ENCODE measurements around the gene LRMDA.

- TF ChIP-seq SMC3 (IDR thresholded peaks at IDR 0.05; ENCODE audit: low read depth, low read length) (no peak), RAD21 (IDR thresholded peaks at IDR 0.05; ENCODE audit: low read length) (no peak), BHLHE40 (IDR thresholded peaks at IDR 0.05; ENCODE audit: low read depth, low read length) (no peak), RCOR1 (IDR thresholded peaks at IDR 0.05; ENCODE audit: insufficient replicate concordance, low read length) (no peak), MAZ (IDR thresholded peaks at IDR 0.05; ENCODE audit: borderline replicate concordance, low read depth, low read length) (no peak), CEBPB (IDR thresholded peaks at IDR 0.05; ENCODE audit: low read depth, low read length) (no peak), MXI1 (IDR thresholded peaks at IDR 0.05; ENCODE audit: borderline replicate concordance, low read depth, low read length) (no peak), POLR2A (IDR thresholded peaks at IDR 0.05; ENCODE audit: low read depth, low read length) (no peak), ELK1 (IDR thresholded peaks at IDR 0.05; ENCODE audit: borderline replicate concordance, low read depth, low read length) (no peak), NFE2L2 (IDR thresholded peaks at IDR 0.05; ENCODE audit: low read depth, low read length) (no peak), FOS (IDR thresholded peaks at IDR 0.05; ENCODE audit: low read depth, low read length) (no peak)
- TF ChIP-seq, protein P1, sequence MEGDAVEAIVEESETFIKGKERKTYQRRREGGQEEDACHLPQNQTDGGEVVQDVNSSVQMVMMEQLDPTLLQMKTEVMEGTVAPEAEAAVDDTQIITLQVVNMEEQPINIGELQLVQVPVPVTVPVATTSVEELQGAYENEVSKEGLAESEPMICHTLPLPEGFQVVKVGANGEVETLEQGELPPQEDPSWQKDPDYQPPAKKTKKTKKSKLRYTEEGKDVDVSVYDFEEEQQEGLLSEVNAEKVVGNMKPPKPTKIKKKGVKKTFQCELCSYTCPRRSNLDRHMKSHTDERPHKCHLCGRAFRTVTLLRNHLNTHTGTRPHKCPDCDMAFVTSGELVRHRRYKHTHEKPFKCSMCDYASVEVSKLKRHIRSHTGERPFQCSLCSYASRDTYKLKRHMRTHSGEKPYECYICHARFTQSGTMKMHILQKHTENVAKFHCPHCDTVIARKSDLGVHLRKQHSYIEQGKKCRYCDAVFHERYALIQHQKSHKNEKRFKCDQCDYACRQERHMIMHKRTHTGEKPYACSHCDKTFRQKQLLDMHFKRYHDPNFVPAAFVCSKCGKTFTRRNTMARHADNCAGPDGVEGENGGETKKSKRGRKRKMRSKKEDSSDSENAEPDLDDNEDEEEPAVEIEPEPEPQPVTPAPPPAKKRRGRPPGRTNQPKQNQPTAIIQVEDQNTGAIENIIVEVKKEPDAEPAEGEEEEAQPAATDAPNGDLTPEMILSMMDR (conservative IDR thresholded peaks at IDR 0.05; ENCODE audit: low read depth, low read length): no peak
- TF ChIP-seq, protein P2, sequence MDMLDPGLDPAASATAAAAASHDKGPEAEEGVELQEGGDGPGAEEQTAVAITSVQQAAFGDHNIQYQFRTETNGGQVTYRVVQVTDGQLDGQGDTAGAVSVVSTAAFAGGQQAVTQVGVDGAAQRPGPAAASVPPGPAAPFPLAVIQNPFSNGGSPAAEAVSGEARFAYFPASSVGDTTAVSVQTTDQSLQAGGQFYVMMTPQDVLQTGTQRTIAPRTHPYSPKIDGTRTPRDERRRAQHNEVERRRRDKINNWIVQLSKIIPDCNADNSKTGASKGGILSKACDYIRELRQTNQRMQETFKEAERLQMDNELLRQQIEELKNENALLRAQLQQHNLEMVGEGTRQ (IDR thresholded peaks at IDR 0.05; ENCODE audit: low read depth, low read length): no peak
These were observed 24.2 kb upstream of the LRMDA start for GRCh38 chr10:75407224-75407712.

All from IMR-90 (cell line).